IMR-90 (cell line): ENCODE results near the gene MYNN. TPM values are rescaled to one million over a fixed set of nuclear protein-coding genes. Genes with fewer than 3 reads are reported as not detected.
"Not testable (repeated sequence)": the region's sequence is repeated elsewhere in the genome, so short reads cannot be mapped to it uniquely, and the experiment has no call there.

ENCODE experiments used
- ATAC-seq: fragments of 200-7000 bp; cut with Tn5 transposase; 2 replicates; pipeline ENCODE4 v1.9.1; 2020; ENCODE audit warnings: low read depth, mild to moderate bottlenecking, moderate library complexity
- BruUV-seq: library from RNA; stranded (reverse); fragments of 400-500 nt; replicated peaks from 2 replicates; lab custom pipeline; 2021; lab: Mats Ljungman, UMichigan
- CTCF ChIA-PET: fragments of 300-600 bp; formaldehyde crosslinking; extraction: SDS; loops from one replicate; lab custom pipeline; 2021; ENCODE audit warnings: antibody characterized with exemption; lab: Yijun Ruan, JAX
- POLR2A ChIA-PET: fragments of 300-600 bp; sonication (Branson Sonifier 250); formaldehyde crosslinking; loops from one replicate; lab custom pipeline; 2022; ENCODE audit warnings: antibody characterized with exemption; ENCODE audit not compliant: unreplicated experiment; lab: Charles Lee
- DNase-seq: peaks from one replicate; pipeline ENCODE4 v3.0.0; 2013
- H2AFZ ChIP-seq: replicated peaks from 2 replicates; pipeline ENCODE3; 2013; ENCODE audit warnings: low read length, mild to moderate bottlenecking; ENCODE audit not compliant: poor library complexity
- H2AK5ac ChIP-seq: 2 replicates; pipeline ENCODE4 v1.6.1; 2013; ENCODE audit warnings: low read depth, low read length, inconsistent platforms
- H2AK9ac ChIP-seq: replicated peaks from 2 replicates; pipeline ENCODE3; 2013; ENCODE audit warnings: mild to moderate bottlenecking, low read depth, low read length, moderate library complexity; ENCODE audit not compliant: poor library complexity
- H2BK120ac ChIP-seq: 2 replicates; pipeline ENCODE4 v1.6.1; 2013; ENCODE audit warnings: low read depth, low read length, inconsistent platforms
- H2BK15ac ChIP-seq: 3 replicates; pipeline ENCODE4 v1.6.1; 2013; ENCODE audit warnings: low read depth, low read length, inconsistent platforms
- H2BK20ac ChIP-seq: 2 replicates; pipeline ENCODE4 v1.6.1; 2013; ENCODE audit warnings: low read depth, mild to moderate bottlenecking, inconsistent platforms, low read length, moderate library complexity
- H2BK5ac ChIP-seq: 2 replicates; pipeline ENCODE4 v1.6.1; 2013; ENCODE audit warnings: mild to moderate bottlenecking, low read depth, low read length, inconsistent platforms; ENCODE audit not compliant: poor library complexity, severe bottlenecking
- H3K14ac ChIP-seq: replicated peaks from 2 replicates; pipeline ENCODE4 v1.6.1; 2013; ENCODE audit warnings: low read depth, low read length, inconsistent platforms
- H3K18ac ChIP-seq: 2 replicates; pipeline ENCODE4 v1.6.1; 2013; ENCODE audit warnings: low read depth, low read length, control low read depth
- H3K23ac ChIP-seq: 2 replicates; pipeline ENCODE4 v1.6.1; 2013; ENCODE audit warnings: low read depth, low read length, inconsistent platforms
- H3K27ac ChIP-seq: 2 replicates; pipeline ENCODE4 v1.5.1; 2013; ENCODE audit warnings: mild to moderate bottlenecking, control low read depth, low read length; ENCODE audit not compliant: insufficient read depth
- H3K27me3 ChIP-seq: 2 replicates; pipeline ENCODE4 v1.6.1; 2013; ENCODE audit warnings: low read length; ENCODE audit not compliant: control insufficient read depth, insufficient read depth
- H3K36me3 ChIP-seq: 2 replicates; pipeline ENCODE4 v1.6.1; 2013; ENCODE audit warnings: low read length, mixed read lengths; ENCODE audit not compliant: control insufficient read depth, insufficient read depth
- H3K4ac ChIP-seq: 2 replicates; pipeline ENCODE4 v1.6.1; 2013; ENCODE audit warnings: low read depth, low read length, inconsistent platforms
- H3K4me1 ChIP-seq: 2 replicates; pipeline ENCODE4 v1.6.1; 2013; ENCODE audit warnings: low read length, mixed read lengths; ENCODE audit not compliant: control insufficient read depth, insufficient read depth
- H3K4me2 ChIP-seq: 2 replicates; pipeline ENCODE4 v1.6.1; 2013; ENCODE audit warnings: low read depth, mild to moderate bottlenecking, control low read depth, low read length, moderate library complexity
- H3K4me3 ChIP-seq: 2 replicates; pipeline ENCODE4 v1.5.1; 2013; ENCODE audit warnings: low read depth, mild to moderate bottlenecking, control low read depth, low read length, moderate library complexity; ENCODE audit not compliant: insufficient read depth
- H3K56ac ChIP-seq: 2 replicates; pipeline ENCODE4 v1.6.1; 2013; ENCODE audit warnings: low read length, inconsistent platforms; ENCODE audit not compliant: insufficient read depth; ENCODE audit errors: extremely low read depth
- H3K79me1 ChIP-seq, 2 experiments: 2 replicates each; pipeline ENCODE4 v1.6.1; 2013; ENCODE audit warnings: low read length in 2 of 2, inconsistent platforms in 1 of 2, low read depth in 1 of 2
- H3K9ac ChIP-seq: 2 replicates; pipeline ENCODE4 v1.6.1; 2013; ENCODE audit warnings: low read depth, low read length, control low read depth
- H3K9me1 ChIP-seq: 2 replicates; pipeline ENCODE4 v1.6.1; 2013; ENCODE audit warnings: low read length, inconsistent platforms; ENCODE audit not compliant: insufficient read depth
- H3K9me3 ChIP-seq: 2 replicates; pipeline ENCODE4 v1.6.1; 2013; ENCODE audit warnings: low read length; ENCODE audit not compliant: control insufficient read depth, insufficient read depth
- H4K20me1 ChIP-seq: 2 replicates; pipeline ENCODE4 v1.6.1; 2013; ENCODE audit warnings: low read length, inconsistent platforms; ENCODE audit not compliant: insufficient read depth
- H4K5ac ChIP-seq: 2 replicates; pipeline ENCODE4 v1.6.1; 2013; ENCODE audit warnings: mild to moderate bottlenecking, low read depth, low read length, control low read depth
- H4K8ac ChIP-seq, 2 experiments: 2 replicates each; pipeline ENCODE4 v1.6.1; 2013; ENCODE audit warnings: low read depth in 2 of 2, low read length in 2 of 2, control low read depth in 1 of 2, inconsistent platforms in 1 of 2
- H4K91ac ChIP-seq: 2 replicates; pipeline ENCODE4 v1.6.1; 2013; ENCODE audit warnings: low read depth, low read length, inconsistent platforms; ENCODE audit not compliant: insufficient read depth
- dilution Hi-C: fragments of 300-500 bp; cut with HindIII; formaldehyde crosslinking; loops from one replicate; pipeline ENCODE4 v1.14.3; 2018; ENCODE audit warnings: low sequenced_read_pairs; ENCODE audit not compliant: unreplicated experiment
- in situ Hi-C: fragments of 300-500 bp; cut with MboI; formaldehyde crosslinking; loops from 3 replicates; pipeline ENCODE4 v1.14.3; 2019; ENCODE audit warnings: low sequenced_read_pairs, inconsistent platforms, mixed read lengths
- intact Hi-C: fragments of 100-400 bp; cut with micrococcal nuclease; formaldehyde crosslinking; loops from 2 replicates; pipeline ENCODE4 v1.10.0; 2022
- polyA plus RNA-seq, 3 experiments: library from polyadenylated mRNA; depleted of rRNA; stranded (reverse); fragments of >200 nt; gene quantifications; 2 replicates each; pipeline ENCODE4 v1.2.3, GENCODE V29; 2012; ENCODE audit warnings: low replicate concordance in 1 of 3
- total RNA-seq: library from RNA; depleted of rRNA; stranded (reverse); fragments of >200 nt; gene quantifications from 2 replicates; pipeline ENCODE4 v1.2.3, GENCODE V29; 2012

MYNN gene
- total and polyA plus RNA-seq, 2 of the 4 experiments (the other 2 are of a cell fraction), result 11.8 to 26.9 TPM

- H2BK120ac ChIP-seq, H4K20me1 ChIP-seq, POLR2A ChIA-PET, H3K36me3 ChIP-seq, dilution Hi-C loops, H4K91ac ChIP-seq, H3K79me1 ChIP-seq, DNase-seq, H3K23ac ChIP-seq, H3K9me1 ChIP-seq, H4K5ac ChIP-seq, H3K27me3 ChIP-seq, H3K4me3 ChIP-seq, BruUV-seq, ATAC-seq, H3K27ac ChIP-seq, H2AK9ac ChIP-seq, in situ Hi-C loops, H3K4me1 ChIP-seq, H3K14ac ChIP-seq, H3K18ac ChIP-seq, H2AFZ ChIP-seq, intact Hi-C loops, H3K4ac ChIP-seq, H3K4me2 ChIP-seq, H3K56ac ChIP-seq, H3K9ac ChIP-seq, CTCF ChIA-PET, H2BK5ac ChIP-seq, H2AK5ac ChIP-seq, H2BK20ac ChIP-seq, H4K8ac ChIP-seq, H2BK15ac ChIP-seq, H3K9me3 ChIP-seq: not testable (repeated sequence)
Observed at GRCh38 chr3:169731857-169732256, 41.3 kb upstream of the MYNN start.
